ENCODE results near the gene HEPHL1. TPM values are rescaled to one million over a fixed set of nuclear protein-coding genes. Genes with fewer than 3 reads are reported as not detected.

Gene HEPHL1
- total and polyA plus RNA-seq, 2 donors (not counting 1 experiment from before 2014, with no cell fraction given) = not detected

GRCh38 chr11:94128746-94129511, 107.8 kb downstream of the HEPHL1 start, which contains the start of gene PANX1:
PANX1 (plus strand) TSS chr11:94128841; CDS start chr11:94129313, 472 bp downstream.
- Histone ChIP-seq H3K79me2 (ENCODE audit: control insufficient read depth, insufficient read depth, low read length) (peaks cover 50% of the 10 kb centered on the region), H4K20me1 (ENCODE audit: control insufficient read depth, extremely low read depth, insufficient read depth, low read length) (no peaks in the 10 kb centered on the region), H3K4me2 (ENCODE audit: extremely low read depth, insufficient read depth, low read length) (peak within 1 kb of the TSS; percentile 95), H3K27ac (ENCODE audit: insufficient read depth, low read length) (peak within 1 kb of the TSS; percentile 96), H3K4me3 (replicated peaks in 1 of 4; ENCODE audit: control extremely low read depth in 1 of 4, insufficient read depth in 1 of 4, low read depth in 3 of 4, low read length in 4 of 4) (peak within 1 kb of the TSS; percentile 55 to 88 (median 80)), H3K9ac (ENCODE audit: insufficient read depth, low read length) (peak within 1 kb of the TSS; percentile 92), H3K36me3 (ENCODE audit: control insufficient read depth, insufficient read depth, low read length) (no peaks in the 10 kb centered on the region), H3K9me3 (ENCODE audit: control insufficient read depth, insufficient read depth, low read depth, low read length) (no peaks in the 10 kb centered on the region), H3K27me3 (ENCODE audit: control insufficient read depth, insufficient read depth, low read length) (no peaks in the 10 kb centered on the region), H3K4me1 (ENCODE audit: control insufficient read depth, extremely low read depth, insufficient read depth, low read length) (peaks cover 15% of the 10 kb centered on the region), H2AFZ (ENCODE audit: low read length) (peak within 1 kb of the TSS; percentile 62)
- peak; percentile 75 to 87 for DNase-seq (ENCODE audit: low read depth in 2 of 2)
- TF ChIP-seq, protein P1, sequence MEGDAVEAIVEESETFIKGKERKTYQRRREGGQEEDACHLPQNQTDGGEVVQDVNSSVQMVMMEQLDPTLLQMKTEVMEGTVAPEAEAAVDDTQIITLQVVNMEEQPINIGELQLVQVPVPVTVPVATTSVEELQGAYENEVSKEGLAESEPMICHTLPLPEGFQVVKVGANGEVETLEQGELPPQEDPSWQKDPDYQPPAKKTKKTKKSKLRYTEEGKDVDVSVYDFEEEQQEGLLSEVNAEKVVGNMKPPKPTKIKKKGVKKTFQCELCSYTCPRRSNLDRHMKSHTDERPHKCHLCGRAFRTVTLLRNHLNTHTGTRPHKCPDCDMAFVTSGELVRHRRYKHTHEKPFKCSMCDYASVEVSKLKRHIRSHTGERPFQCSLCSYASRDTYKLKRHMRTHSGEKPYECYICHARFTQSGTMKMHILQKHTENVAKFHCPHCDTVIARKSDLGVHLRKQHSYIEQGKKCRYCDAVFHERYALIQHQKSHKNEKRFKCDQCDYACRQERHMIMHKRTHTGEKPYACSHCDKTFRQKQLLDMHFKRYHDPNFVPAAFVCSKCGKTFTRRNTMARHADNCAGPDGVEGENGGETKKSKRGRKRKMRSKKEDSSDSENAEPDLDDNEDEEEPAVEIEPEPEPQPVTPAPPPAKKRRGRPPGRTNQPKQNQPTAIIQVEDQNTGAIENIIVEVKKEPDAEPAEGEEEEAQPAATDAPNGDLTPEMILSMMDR (conservative IDR thresholded peaks at IDR 0.05 in 1 of 2, IDR thresholded peaks at IDR 0.05 in 1 of 2; ENCODE audit: low read depth in 1 of 2, low read length in 2 of 2) = no peak
- no peak for TF ChIP-seq EZH2 (IDR thresholded peaks at IDR 0.05; ENCODE audit: low read length, missing control alignments)

GRCh38 chr11:94129512-94130297, 108.6 kb downstream of the HEPHL1 start:
- peak in 1 of 2 donors; percentile 54 for DNase-seq (ENCODE audit: low read depth in 2 of 2)
- Histone ChIP-seq H3K9me3 (ENCODE audit: control insufficient read depth, insufficient read depth, low read depth, low read length) (no peaks in the 10 kb centered on the region), H3K27ac (ENCODE audit: insufficient read depth, low read length) (peak overlapping the region; percentile 96), H3K4me2 (ENCODE audit: extremely low read depth, insufficient read depth, low read length) (peak overlapping the region; percentile 95), H2AFZ (ENCODE audit: low read length) (peak overlapping the region; percentile 4), H3K4me3 (replicated peaks in 1 of 4; ENCODE audit: control extremely low read depth in 1 of 4, insufficient read depth in 1 of 4, low read depth in 3 of 4, low read length in 4 of 4) (peak overlapping the region; percentile 55 to 88 (median 80)), H4K20me1 (ENCODE audit: control insufficient read depth, extremely low read depth, insufficient read depth, low read length) (no peaks in the 10 kb centered on the region), H3K4me1 (ENCODE audit: control insufficient read depth, extremely low read depth, insufficient read depth, low read length) (peaks cover 19% of the 10 kb centered on the region), H3K36me3 (ENCODE audit: control insufficient read depth, insufficient read depth, low read length) (no peaks in the 10 kb centered on the region), H3K27me3 (ENCODE audit: control insufficient read depth, insufficient read depth, low read length) (no peaks in the 10 kb centered on the region), H3K79me2 (ENCODE audit: control insufficient read depth, insufficient read depth, low read length) (peaks cover 57% of the 10 kb centered on the region), H3K9ac (ENCODE audit: insufficient read depth, low read length) (peak overlapping the region; percentile 92)
- TF ChIP-seq, protein P1 (conservative IDR thresholded peaks at IDR 0.05 in 1 of 2, IDR thresholded peaks at IDR 0.05 in 1 of 2; ENCODE audit: low read depth in 1 of 2, low read length in 2 of 2) = no peak
- TF ChIP-seq EZH2 (IDR thresholded peaks at IDR 0.05; ENCODE audit: low read length, missing control alignments) = no peak
